Spleen (tissue), 13 donors: ENCODE measurements around the gene RGMA. TPM values are rescaled to one million over a fixed set of nuclear protein-coding genes. Genes with fewer than 3 reads are reported as not detected.

ENCODE experiments used
- DNase-seq: peaks from one replicate; pipeline ENCODE4 v3.0.0-alpha.2; 2020
- H3K27ac ChIP-seq, 8 donors: fragments of 200-600 bp; sonication (generic) in 7 of 8; 1 replicate in 4 of 8; 2 replicates in 4 of 8; pipeline versions ENCODE4 v1.5.0 to v1.8.0; 2016 to 2021; ENCODE audit warnings: inconsistent platforms in 4 of 8, mild to moderate bottlenecking in 4 of 8, moderate library complexity in 1 of 8
- H3K27me3 ChIP-seq, 7 donors: fragments of 200-600 bp; sonication (generic) in 6 of 7; replicated peaks in 1 of 7; 1 replicate in 4 of 7; 2 replicates in 3 of 7; pipeline versions ENCODE4 v1.5.0 to v1.8.0; 2016 to 2021; ENCODE audit warnings: inconsistent platforms in 3 of 7, mild to moderate bottlenecking in 1 of 7
- H3K36me3 ChIP-seq, 6 donors: fragments of 200-600 bp; sonication (generic) in 5 of 6; 1 replicate in 4 of 6; 2 replicates in 2 of 6; pipeline versions ENCODE4 v1.5.0 to v1.8.0; 2016 to 2021; ENCODE audit warnings: inconsistent platforms in 2 of 6
- H3K4me1 ChIP-seq, 6 donors: fragments of 200-600 bp; sonication (generic) in 5 of 6; 1 replicate in 3 of 6; 2 replicates in 3 of 6; pipeline versions ENCODE4 v1.5.0 to v1.8.0; 2016 to 2021; ENCODE audit warnings: inconsistent platforms in 3 of 6
- H3K4me3 ChIP-seq, 8 donors: fragments of 200-600 bp; sonication (generic) in 7 of 8; 1 replicate in 4 of 8; 2 replicates in 4 of 8; pipeline versions ENCODE4 v1.5.0 to v1.8.0; 2016 to 2021; ENCODE audit warnings: inconsistent platforms in 4 of 8, mild to moderate bottlenecking in 4 of 8, moderate library complexity in 2 of 8
- H3K9me3 ChIP-seq, 8 donors: fragments of 200-600 bp; sonication (generic) in 7 of 8; 1 replicate in 4 of 8; 2 replicates in 4 of 8; pipeline versions ENCODE4 v1.5.0 to v1.8.0; 2016 to 2021; ENCODE audit warnings: inconsistent platforms in 4 of 8
- CTCF ChIP-seq, 11 experiments: fragments of 200-600 bp in 7 of 11; fragments of 450-650 bp in 4 of 11; sonication (generic) in 4 of 11; IDR thresholded peaks in 8 of 11; conservative IDR thresholded peaks in 3 of 11; 1 replicate in 7 of 11; 2 replicates in 4 of 11; pipeline versions ENCODE4 v1.4.0 to v1.8.0; 2016 to 2021; ENCODE audit warnings: antibody characterized with exemption in 11 of 11, inconsistent platforms in 4 of 11, mild to moderate bottlenecking in 1 of 11
- POLR2A ChIP-seq, 3 donors: fragments of 450-650 bp; IDR thresholded peaks; one replicate each; pipeline ENCODE4 v1.5.1; 2017; ENCODE audit warnings: antibody characterized with exemption in 3 of 3, mild to moderate bottlenecking in 1 of 3
- POLR2AphosphoS5 ChIP-seq, 3 donors: sonication (generic); formaldehyde crosslinking; IDR thresholded peaks; one replicate each; pipeline ENCODE4 v1.5.1; 2017; ENCODE audit warnings: antibody characterized with exemption in 3 of 3
- WGBS, 5 donors: extraction: QIAGEN DNeasy Blood & Tissue Kit in 3 of 5; methylation state at CpG; one replicate each; pipeline versions ENCODE4 v1.1.5 to v1.1.7; 2013 to 2018; 5-methylcytosine and 5-hydroxymethylcytosine counted together
- intact Hi-C: fragments of 100-400 bp; cut with DNase I; formaldehyde crosslinking; loops from one replicate; pipeline ENCODE4 v1.15.0; 2023; ENCODE audit warnings: low total_unique reads
- long read RNA-seq, 2 donors: transcript quantifications; one replicate each; lab custom pipeline, GENCODE V29; 2026
- polyA plus RNA-seq, 3 donors: library from polyadenylated mRNA; stranded (reverse); fragments of 200-250 nt; gene quantifications; one replicate each; pipeline ENCODE4 v1.2.1, GENCODE V29; 2013
- total RNA-seq, 7 donors: library from RNA; depleted of rRNA in 3 of 7; stranded (reverse); fragments of >200 nt in 3 of 7; fragmentation: NEBNext Ultra II Directional in 4 of 7; extraction: Animal tissue kit (Norgen Biotek cat#: 25700) in 4 of 7; gene quantifications; one replicate each; pipeline versions ENCODE4 v1.1.0 to v1.2.1, GENCODE V29; 2016 to 2021
- donor health status: healthy with polysubstance abuse.
- donor health status: DM: no; HTN: no; CAD: no; lungs with moderate emphysema.
- donor health status: DM: no; HTN: no; CAD: no.
- donor health status: Bipolar disorder and iron deficiency.
- donor health status: healthy.
- donor health status: DM: no; HTN: no; CAD: no.
- donor health status: DM: yes; HTN: yes; CAD: no.

RGMA gene, protein sequence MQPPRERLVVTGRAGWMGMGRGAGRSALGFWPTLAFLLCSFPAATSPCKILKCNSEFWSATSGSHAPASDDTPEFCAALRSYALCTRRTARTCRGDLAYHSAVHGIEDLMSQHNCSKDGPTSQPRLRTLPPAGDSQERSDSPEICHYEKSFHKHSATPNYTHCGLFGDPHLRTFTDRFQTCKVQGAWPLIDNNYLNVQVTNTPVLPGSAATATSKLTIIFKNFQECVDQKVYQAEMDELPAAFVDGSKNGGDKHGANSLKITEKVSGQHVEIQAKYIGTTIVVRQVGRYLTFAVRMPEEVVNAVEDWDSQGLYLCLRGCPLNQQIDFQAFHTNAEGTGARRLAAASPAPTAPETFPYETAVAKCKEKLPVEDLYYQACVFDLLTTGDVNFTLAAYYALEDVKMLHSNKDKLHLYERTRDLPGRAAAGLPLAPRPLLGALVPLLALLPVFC
- total RNA-seq, result 1 to 10 TPM in 5 of 7 donors, under 1 TPM in 2; 0.37 to 3.1 (median 1.1) TPM
- polyA plus RNA-seq, result 1 to 10 TPM in 2 of 3 donors, under 1 TPM in 1; 0.59 to 2.6 (median 2.0) TPM
- long read RNA-seq, donor 1, partial matches to known transcripts, result 0 of 1 reads
- long read RNA-seq, donor 1, other reads (novel, unspliced or antisense), result 0 of 1 reads
- long read RNA-seq, donor 2, full-length matches to known transcripts, result 6 of 6 reads
- long read RNA-seq, donor 2, partial matches to known transcripts, result 0 of 6 reads
- long read RNA-seq, donor 2, other reads (novel, unspliced or antisense), result 0 of 6 reads

- Histone ChIP-seq H3K4me3 (peak within 1 kb of the TSS; percentile 3 to 70 (median 42)), H3K36me3 (no peaks in the 10 kb centered on the region), H3K27ac (no peak within 1 kb of the TSS), H3K9me3 (no peaks in the 10 kb centered on the region), H3K4me1 (peaks cover 4 to 28% (median 24%) of the 10 kb centered on the region in 6 donors), H3K27me3 (peaks cover 0 to 91% (median 68%) of the 10 kb centered on the region in 7 donors)
- TF ChIP-seq POLR2AphosphoS5 (IDR thresholded peaks at IDR 0.05) (no peak), POLR2A (IDR thresholded peaks at IDR 0.05) (no peak), CTCF (IDR thresholded peaks at IDR 0.05 in 8 of 11, conservative IDR thresholded peaks at IDR 0.05 in 3 of 11) (no peak)
- 1 to 7% (median 2%) methylated on average over 5 to 89 of the region's 92 CpGs for WGBS, 5 donors
- intact Hi-C loops, result no loop called here
- no peak for DNase-seq
These were observed at the start of gene RGMA for GRCh38 chr15:93088981-93089726. Gene RGMA, minus strand, starts transcription at chr15:93089211. Its CDS starts 279 bp downstream, at chr15:93088932.

- no peak for DNase-seq
- TF ChIP-seq POLR2A (IDR thresholded peaks at IDR 0.05) (no peak), CTCF (IDR thresholded peaks at IDR 0.05 in 8 of 11, conservative IDR thresholded peaks at IDR 0.05 in 3 of 11) (no peak), POLR2AphosphoS5 (IDR thresholded peaks at IDR 0.05) (no peak)
- WGBS, 5 donors, result 71 to 87% (median 81%) methylated on average over 7 of the region's 7 CpGs
- Histone ChIP-seq H3K27me3 (no peaks in the 10 kb centered on the region), H3K4me3 (no peak overlapping the region), H3K27ac (no peak overlapping the region), H3K4me1 (peaks cover 0 to 4% (median 1%) of the 10 kb centered on the region in 6 donors), H3K36me3 (no peaks in the 10 kb centered on the region), H3K9me3 (no peaks in the 10 kb centered on the region)
- intact Hi-C loops, result no loop called here
These were observed 47.6 kb upstream of the RGMA start for GRCh38 chr15:93136606-93137005.

DNA sequence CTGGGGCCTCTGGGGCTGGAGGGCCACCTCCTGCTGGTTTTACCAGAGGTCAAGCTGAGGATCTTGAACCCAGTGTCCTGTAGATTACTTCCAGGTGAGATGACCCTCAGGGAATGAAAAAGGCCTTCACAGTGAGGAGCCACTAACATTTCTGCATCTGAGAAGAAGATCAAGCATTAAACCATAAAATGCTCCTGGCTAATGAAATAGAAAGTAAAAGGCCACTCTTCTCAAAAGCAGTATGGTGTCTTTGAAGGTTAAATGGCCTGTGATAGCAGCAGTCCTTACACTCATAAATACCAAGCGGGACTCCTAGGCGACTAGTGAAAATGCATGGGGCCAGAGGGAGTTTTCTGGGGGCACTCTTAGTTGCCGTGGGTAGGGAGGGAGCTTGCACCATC is 47.0 kb upstream of the RGMA start:
- Histone ChIP-seq H3K27me3 (no peaks in the 10 kb centered on the region), H3K9me3 (no peaks in the 10 kb centered on the region), H3K36me3 (no peaks in the 10 kb centered on the region), H3K4me1 (peaks cover 0 to 3% (median 0%) of the 10 kb centered on the region in 6 donors), H3K27ac (no peak overlapping the region), H3K4me3 (no peak overlapping the region)
- intact Hi-C loops, result no loop called here
- TF ChIP-seq CTCF (IDR thresholded peaks at IDR 0.05 in 8 of 11, conservative IDR thresholded peaks at IDR 0.05 in 3 of 11) (no peak), POLR2AphosphoS5 (IDR thresholded peaks at IDR 0.05) (no peak), POLR2A (IDR thresholded peaks at IDR 0.05) (no peak)
- no peak for DNase-seq
- 67 to 83% (median 74%) methylated on average over 3 of the region's 3 CpGs for WGBS, 5 donors
